GM15510 (cell line): ENCODE data around the gene SLC7A14.

Experiments used
- POLR2A ChIP-seq: IDR thresholded peaks from 3 replicates; pipeline ENCODE4 v1.6.1; 2011; ENCODE audit warnings: borderline replicate concordance; ENCODE audit not compliant: insufficient read length; ENCODE audit errors: extremely low read depth

Gene SLC7A14

GRCh38 chr3:170497207-170498095 is 88.4 kb downstream of the SLC7A14 start:
- no peak for TF ChIP-seq POLR2A

DNA sequence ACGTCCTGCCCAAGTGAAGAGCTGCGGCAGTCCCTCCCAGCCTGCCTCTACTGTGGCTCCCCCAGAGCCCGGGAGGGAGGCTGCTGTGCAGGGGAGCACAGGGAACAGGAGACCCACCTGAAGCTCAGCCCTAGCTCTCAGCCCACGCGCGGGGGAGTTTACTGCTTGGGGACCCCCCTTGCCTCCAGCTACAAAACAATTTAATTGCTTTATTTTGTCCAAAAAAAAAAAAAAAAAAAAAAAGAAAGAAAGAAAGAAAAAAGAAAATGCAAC is 89.1 kb downstream of the SLC7A14 start:
- no peak for TF ChIP-seq POLR2A

DNA sequence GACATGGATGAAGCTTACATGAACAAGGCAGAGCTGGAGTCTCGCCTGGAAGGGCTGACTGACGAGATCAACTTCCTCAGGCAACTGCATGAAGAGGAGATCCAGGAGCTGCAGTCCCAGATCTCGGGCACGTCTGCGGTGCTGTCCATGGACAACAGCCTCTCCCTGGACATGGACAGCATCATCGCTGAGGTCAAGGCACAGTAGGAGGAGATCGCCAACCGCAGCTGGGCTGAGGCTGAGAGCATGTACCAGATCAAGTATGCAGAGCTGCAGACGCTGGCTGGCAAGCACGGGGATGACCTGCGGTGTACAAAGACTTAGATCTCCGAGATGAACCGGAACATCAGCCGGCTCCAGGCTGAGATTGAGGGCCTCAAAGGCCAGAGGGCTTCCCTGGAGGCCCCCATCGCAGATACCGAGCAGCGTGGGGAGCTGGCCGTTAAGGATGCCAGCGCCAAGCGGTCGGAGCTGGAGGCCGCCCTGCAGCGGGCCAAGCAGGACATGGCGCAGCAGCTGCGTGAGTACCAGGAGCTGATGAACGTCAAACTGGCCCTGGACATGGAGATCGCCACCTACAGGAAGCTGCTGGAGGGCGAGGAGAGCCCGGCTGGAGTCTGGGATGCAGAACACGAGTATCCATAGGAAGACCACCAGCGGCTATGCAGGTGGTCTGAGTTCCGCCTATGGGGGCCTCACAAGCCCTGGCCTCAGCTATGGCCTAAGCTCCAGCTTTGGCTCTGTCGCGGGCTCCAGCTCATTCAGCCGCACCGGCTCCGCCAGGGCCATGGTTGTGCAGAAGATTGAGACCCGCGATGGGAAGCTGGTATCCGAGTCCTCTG is 89.6 kb downstream of the SLC7A14 start:
- TF ChIP-seq POLR2A, result no peak

GRCh38 chr3:170494766-170495165 is 91.1 kb downstream of the SLC7A14 start:
- TF ChIP-seq POLR2A, result no peak

DNA sequence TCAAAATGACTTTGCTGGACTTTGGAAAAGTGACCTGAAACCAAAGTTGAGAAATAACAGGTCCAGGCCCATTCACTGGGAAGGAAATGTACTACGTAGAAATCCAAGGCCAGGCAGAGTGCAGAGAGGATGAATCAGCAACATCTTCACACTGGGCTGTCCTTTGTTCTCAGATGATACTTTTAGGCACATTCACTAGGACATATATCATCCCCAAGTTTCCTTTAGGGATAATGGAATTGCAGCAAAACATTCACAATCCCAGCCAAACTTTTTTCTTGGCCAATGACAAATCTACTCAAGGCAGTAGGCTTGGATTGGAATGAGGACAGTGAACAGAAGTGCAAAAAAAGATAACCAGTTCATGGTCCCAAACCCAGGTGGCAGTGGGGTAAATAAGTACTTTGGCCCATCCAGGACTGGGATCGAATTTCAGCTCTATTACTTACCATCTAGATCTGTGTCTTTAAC is 92.1 kb downstream of the SLC7A14 start:
- no peak for TF ChIP-seq POLR2A

GRCh38 chr3:170491901-170492300 is 94.0 kb downstream of the SLC7A14 start:
- TF ChIP-seq POLR2A, result no peak

DNA sequence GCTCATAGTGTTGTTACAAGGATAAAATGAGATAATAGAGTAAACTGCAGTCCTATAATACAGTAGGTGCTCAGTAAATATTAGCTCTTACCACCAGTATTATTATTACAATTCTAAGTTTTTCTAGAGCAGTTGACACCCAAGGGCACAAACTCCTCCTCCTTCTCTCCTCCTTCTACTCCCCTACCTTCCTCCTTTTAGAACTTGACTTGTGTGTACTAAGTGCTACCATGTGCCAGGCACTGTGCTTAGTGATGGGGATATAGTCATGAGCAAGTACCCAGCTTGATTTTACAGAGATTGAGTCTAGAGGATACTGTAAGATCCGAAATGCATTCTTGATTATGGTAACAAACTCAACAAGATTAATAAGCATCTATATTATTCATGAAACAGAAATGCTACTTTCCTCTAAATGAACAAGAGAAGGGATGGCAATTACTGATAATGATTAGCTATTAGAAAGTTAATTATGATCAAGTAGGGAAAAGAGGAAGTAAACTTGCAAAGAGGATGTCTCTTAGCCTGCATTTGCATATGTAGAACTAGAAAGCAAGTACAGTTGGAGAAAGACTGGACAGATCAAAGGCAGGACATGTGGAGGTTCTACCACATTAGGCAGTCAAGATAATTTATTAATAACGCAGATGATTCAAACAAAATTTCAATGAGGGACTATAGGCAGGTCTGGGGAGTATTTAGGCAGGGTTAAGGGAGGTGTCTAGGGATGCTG is 94.9 kb downstream of the SLC7A14 start:
- TF ChIP-seq POLR2A, result no peak

DNA sequence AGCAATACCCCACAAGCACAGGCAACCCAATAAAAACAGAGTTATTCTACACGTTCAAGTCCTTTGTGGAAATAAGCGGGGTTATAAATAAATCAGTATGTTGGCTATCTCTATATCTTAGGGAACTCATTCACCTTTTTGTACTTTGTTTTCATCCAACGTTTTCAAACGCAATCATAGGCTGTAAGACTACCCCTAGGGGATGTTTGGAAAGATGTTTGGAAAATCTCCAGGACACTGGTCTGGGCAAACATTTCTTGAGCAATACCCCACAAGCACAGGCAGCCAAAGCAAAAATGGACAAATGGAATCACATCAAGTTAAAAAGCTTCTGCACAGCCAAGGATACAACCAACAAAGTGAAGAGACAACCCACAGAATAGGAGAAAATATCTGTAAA is 97.1 kb downstream of the SLC7A14 start:
- TF ChIP-seq POLR2A, result no peak

GRCh38 chr3:170487031-170487430 is 98.8 kb downstream of the SLC7A14 start:
- no peak for TF ChIP-seq POLR2A

- TF ChIP-seq POLR2A, result no peak
These were observed 99.5 kb downstream of the SLC7A14 start for GRCh38 chr3:170486398-170486797.

DNA sequence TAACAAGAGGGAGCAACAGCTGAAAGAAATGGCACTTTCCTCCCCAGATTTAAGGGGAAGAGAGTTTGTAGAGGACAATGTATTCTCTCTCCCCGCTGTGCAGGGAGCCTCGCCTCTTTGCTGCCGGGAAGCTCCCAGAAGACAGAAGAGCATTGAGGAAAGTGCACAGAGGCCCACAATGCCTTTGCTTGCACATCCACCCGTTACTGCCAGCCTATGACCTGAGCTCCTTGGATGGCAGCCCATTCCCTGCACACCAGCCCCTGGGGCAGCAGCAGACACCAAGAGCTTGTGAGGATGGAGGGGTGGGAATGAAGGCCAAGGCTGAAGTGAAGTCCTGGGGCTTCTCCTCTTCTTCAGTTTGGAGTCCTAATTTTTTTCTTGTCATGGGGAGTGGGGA is 100.2 kb downstream of the SLC7A14 start:
- no peak for TF ChIP-seq POLR2A

DNA sequence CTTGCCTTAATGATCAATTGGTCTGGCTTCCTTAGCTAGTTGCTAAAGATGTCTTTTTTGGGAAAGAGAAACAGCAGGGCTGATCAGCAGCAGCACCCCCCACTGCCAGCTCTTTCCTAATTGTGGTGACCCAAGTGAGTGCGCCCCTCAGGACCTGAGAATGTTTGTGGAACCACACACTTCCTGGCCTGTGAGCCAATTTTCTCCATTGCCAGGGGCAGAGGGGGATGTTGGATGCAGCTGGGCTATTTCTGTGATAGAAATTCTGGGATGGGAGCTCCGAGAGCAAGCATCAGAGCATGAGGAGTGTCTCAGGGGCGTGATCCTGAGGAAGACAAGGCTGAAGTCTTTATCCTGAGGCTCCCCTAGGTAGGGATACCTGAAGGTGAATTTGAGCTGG is 100.6 kb downstream of the SLC7A14 start:
- no peak for TF ChIP-seq POLR2A

- TF ChIP-seq POLR2A, result no peak
These were observed 101.0 kb downstream of the SLC7A14 start for GRCh38 chr3:170484869-170485268.

DNA sequence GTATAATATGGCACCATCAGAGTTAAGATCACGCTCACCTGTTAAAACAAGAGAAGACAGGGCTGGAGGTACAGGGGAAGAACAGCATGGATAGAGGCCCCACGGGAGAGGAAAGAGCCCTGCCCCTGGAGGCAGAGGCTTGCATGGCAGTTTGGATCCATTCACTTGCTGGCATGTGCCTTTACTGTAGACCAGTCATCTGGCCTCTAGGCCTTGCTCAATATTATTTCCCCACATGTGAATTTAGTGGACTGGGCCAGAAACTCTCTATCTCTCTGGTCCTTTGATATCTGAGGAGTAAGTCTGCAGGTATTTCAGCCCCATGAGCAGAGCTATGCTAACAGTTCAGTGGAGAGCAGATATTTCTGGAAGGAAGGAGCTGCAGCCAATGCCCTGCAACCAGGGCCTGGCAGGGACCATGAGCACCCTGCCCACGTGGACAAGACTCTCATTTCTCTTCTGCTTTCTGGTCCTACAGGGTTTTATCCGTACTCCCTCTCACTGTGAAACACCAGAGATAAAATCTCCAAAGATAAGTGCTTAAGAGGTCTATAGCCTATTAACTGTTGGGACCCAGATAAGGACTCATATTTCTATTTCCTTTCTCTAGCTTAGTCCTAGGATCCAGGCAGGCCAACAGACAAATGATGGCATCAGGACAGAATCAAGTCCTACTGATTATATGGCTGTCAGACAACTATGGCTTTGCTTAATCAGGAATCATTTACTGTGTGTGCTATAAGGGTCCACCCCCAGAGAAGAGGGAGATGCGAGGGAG is 102.2 kb downstream of the SLC7A14 start:
- no peak for TF ChIP-seq POLR2A
